NT2/D1 (cell line): ENCODE results near the gene PTPRK.

ENCODE experiments used
- SUZ12 ChIP-seq: IDR thresholded peaks from 2 replicates; pipeline ENCODE4 v1.6.1; 2011; ENCODE audit not compliant: insufficient read length, insufficient read depth; ENCODE audit errors: extremely low read depth
- YY1 ChIP-seq: IDR thresholded peaks from 2 replicates; pipeline ENCODE4 v1.6.1; 2011; ENCODE audit not compliant: insufficient read length, insufficient read depth
- ZNF274 ChIP-seq: IDR thresholded peaks from 2 replicates; pipeline ENCODE4 v1.6.1; 2011; ENCODE audit warnings: mild to moderate bottlenecking, low read depth, low read length

DNA sequence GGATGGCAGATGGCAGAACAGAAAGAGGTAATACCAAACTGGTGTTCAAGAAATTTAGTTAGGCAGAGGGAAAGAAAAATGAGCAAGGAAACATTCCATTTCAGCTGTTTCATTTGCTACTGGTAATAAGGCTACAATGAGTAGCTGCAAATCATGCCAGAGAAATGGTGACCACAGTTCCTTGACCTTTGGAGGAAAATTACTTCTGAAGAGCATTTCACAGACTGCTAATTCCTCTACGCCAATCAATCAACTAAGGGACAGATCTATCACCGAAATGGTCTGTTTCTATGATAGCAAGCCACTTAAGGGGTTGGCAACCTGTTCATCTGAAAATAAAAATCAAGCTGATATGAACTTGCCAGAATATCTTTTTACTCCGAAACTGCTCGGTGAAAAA lies 119.5 kb downstream of the PTPRK start:
- TF ChIP-seq ZNF274 (no peak), SUZ12 (no peak), YY1 (no peak)
